Testis (tissue), 2 donors: ENCODE data around the gene PCBP4.

Experiments used
- CTCF ChIP-seq, 3 experiments: fragments of 450-650 bp in 2 of 3; fragments of 200-600 bp in 1 of 3; sonication (generic) in 1 of 3; IDR thresholded peaks; one replicate each; pipeline ENCODE4 v1.5.1; 2016 to 2019; ENCODE audit warnings: antibody characterized with exemption in 3 of 3, mild to moderate bottlenecking in 2 of 3, moderate library complexity in 1 of 3
- POLR2A ChIP-seq: fragments of 450-650 bp; IDR thresholded peaks from one replicate; pipeline ENCODE4 v1.6.1; 2017; ENCODE audit warnings: antibody characterized with exemption, mild to moderate bottlenecking, moderate library complexity

GRCh38 chr3:51961602-51962569, 5.4 kb downstream of the PCBP4 start:
- no peak for TF ChIP-seq CTCF (IDR thresholded peaks at IDR 0.05)
- TF ChIP-seq POLR2A = no peak
